HEK293 (cell line): ENCODE results near the gene ANAPC16.

Experiments
- CTCF ChIA-PET: fragments of 350-600 bp; formaldehyde crosslinking; extraction: SDS; loops from one replicate; lab custom pipeline; 2021; ENCODE audit warnings: antibody characterized with exemption; lab: Yijun Ruan, JAX
- POLR2A ChIA-PET: fragments of 300-600 bp; formaldehyde crosslinking; extraction: SDS; loops from one replicate; lab custom pipeline; 2020; ENCODE audit warnings: antibody characterized with exemption, inconsistent platforms; lab: Yijun Ruan, JAX
- H3K27ac ChIP-seq: fragments of 200-500 bp; sonication (Bioruptor generic); 2 replicates; pipeline ENCODE4 v1.5.1; 2014; ENCODE audit warnings: low read depth, low read length, control low read depth, inconsistent platforms; ENCODE audit errors: extremely low read depth
- H3K36me3 ChIP-seq, 2 experiments: fragments of 200-500 bp in 1 of 2; sonication (Bioruptor generic) in 1 of 2; 1 replicate in 1 of 2; 2 replicates in 1 of 2; pipeline ENCODE4 v1.5.1; 2014 to 2017; ENCODE audit warnings: inconsistent platforms in 2 of 2, low read length in 2 of 2; ENCODE audit not compliant: control insufficient read depth in 2 of 2, insufficient read depth in 1 of 2
- H3K4me1 ChIP-seq: fragments of 200-500 bp; sonication (Bioruptor generic); 2 replicates; pipeline ENCODE4 v1.5.1; 2014; ENCODE audit warnings: mild to moderate bottlenecking, low read length, inconsistent platforms; ENCODE audit not compliant: control insufficient read depth, insufficient read depth
- H3K4me3 ChIP-seq: 2 replicates; pipeline ENCODE4 v1.5.1; 2011; ENCODE audit warnings: low read depth, mild to moderate bottlenecking, control low read depth, low read length, moderate library complexity
- H3K9me3 ChIP-seq: fragments of 200-500 bp; sonication (Bioruptor generic); 2 replicates; pipeline ENCODE4 v1.5.1; 2014; ENCODE audit warnings: low read depth, low read length, inconsistent platforms; ENCODE audit not compliant: control insufficient read depth, insufficient read depth
- IKZF3 ChIP-seq: fragments of 450-650 bp; IDR thresholded peaks from 2 replicates; pipeline ENCODE4 v1.5.0; 2018; ENCODE audit warnings: missing biosample characterization, mild to moderate bottlenecking, missing genetic modification characterization, moderate library complexity
- KLF8 ChIP-seq: fragments of 450-650 bp; formaldehyde crosslinking; IDR thresholded peaks from 2 replicates; pipeline ENCODE4 v1.5.1; 2016; ENCODE audit warnings: missing biosample characterization, missing genetic modification characterization
- OSR2 ChIP-seq: fragments of 450-650 bp; formaldehyde crosslinking; IDR thresholded peaks from 2 replicates; pipeline ENCODE4 v1.5.1; 2016; ENCODE audit warnings: missing biosample characterization, missing genetic modification characterization
- ZBTB21 ChIP-seq: fragments of 450-650 bp; formaldehyde crosslinking; IDR thresholded peaks from 2 replicates; pipeline ENCODE4 v1.5.1; 2017; ENCODE audit warnings: missing biosample characterization, missing genetic modification characterization
- ZNF248 ChIP-seq: fragments of 450-650 bp; formaldehyde crosslinking; IDR thresholded peaks from 2 replicates; pipeline ENCODE4 v1.5.1; 2017; ENCODE audit warnings: missing biosample characterization, missing genetic modification characterization
- ZNF514 ChIP-seq: fragments of 450-650 bp; formaldehyde crosslinking; IDR thresholded peaks from 2 replicates; pipeline ENCODE4 v1.5.1; 2016; ENCODE audit warnings: missing biosample characterization, missing genetic modification characterization
- ZNF521 ChIP-seq: fragments of 450-650 bp; formaldehyde crosslinking; IDR thresholded peaks from 2 replicates; pipeline ENCODE4 v1.5.1; 2017; ENCODE audit warnings: missing biosample characterization, mild to moderate bottlenecking, missing genetic modification characterization
- ZNF600 ChIP-seq: fragments of 450-650 bp; formaldehyde crosslinking; IDR thresholded peaks from 2 replicates; pipeline ENCODE4 v1.5.1; 2016; ENCODE audit warnings: missing biosample characterization, missing genetic modification characterization
- ZNF768 ChIP-seq: fragments of 450-650 bp; formaldehyde crosslinking; IDR thresholded peaks from 2 replicates; pipeline ENCODE4 v1.5.1; 2018; ENCODE audit warnings: missing biosample characterization, mild to moderate bottlenecking, missing genetic modification characterization
- ZSCAN23 ChIP-seq: fragments of 450-650 bp; formaldehyde crosslinking; IDR thresholded peaks from 2 replicates; pipeline ENCODE4 v1.5.1; 2016; ENCODE audit warnings: missing biosample characterization, missing genetic modification characterization
- ZXDB ChIP-seq: fragments of 450-650 bp; formaldehyde crosslinking; IDR thresholded peaks from 2 replicates; pipeline ENCODE4 v1.5.1; 2016; ENCODE audit warnings: missing biosample characterization, missing genetic modification characterization
- TF ChIP-seq, protein P1 (sequence below): fragments of 450-650 bp; formaldehyde crosslinking; IDR thresholded peaks from 2 replicates; pipeline ENCODE4 v1.5.1; 2016; ENCODE audit warnings: missing biosample characterization, missing genetic modification characterization

Gene ANAPC16

DNA sequence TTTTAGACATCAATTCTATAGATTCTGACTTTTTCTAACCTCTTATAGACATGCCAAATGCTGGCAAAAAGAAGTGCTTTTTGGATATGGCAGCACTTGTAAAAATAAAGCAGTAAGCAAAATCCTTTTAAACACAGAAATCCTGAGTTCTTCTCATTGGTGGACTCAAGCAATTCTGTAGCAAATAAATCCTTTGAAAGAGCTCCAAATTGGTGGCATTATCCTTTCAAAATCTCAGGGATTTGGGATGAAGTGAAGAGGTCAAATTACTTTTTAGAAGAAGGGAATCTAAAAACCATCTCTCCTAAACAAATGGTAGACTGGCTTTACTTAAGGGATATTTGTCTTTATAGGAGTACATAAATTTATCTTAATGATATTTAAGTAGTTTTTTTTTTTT is 17.8 kb downstream of the ANAPC16 start:
- no peak overlapping the region for H3K27ac ChIP-seq
- POLR2A ChIA-PET: interaction anchor here (0.7 kb wide), 1 partner anchor 43 kb away, joined by 3 read pairs; no protein-coding TSS in a partner anchor
- no peak overlapping the region for H3K4me3 ChIP-seq
- CTCF ChIA-PET: interaction anchor here (0.7 kb wide), 1 partner anchor 134 kb away, joined by 3 read pairs; no protein-coding TSS in a partner anchor
- no peak for TF ChIP-seq ZNF514 (tag by site-specific recombination)
- 0 out of 2 replicates have a peak, but pooled peaks have one; percentile 19 for TF ChIP-seq IKZF3 (tag by site-specific recombination)
- peaks cover 17% of the 10 kb centered on the region for H3K4me1 ChIP-seq
- no peaks in the 10 kb centered on the region for H3K9me3 ChIP-seq
- peaks cover 22 to 40% of the 10 kb centered on the region in 2 experiments for H3K36me3 ChIP-seq

DNA sequence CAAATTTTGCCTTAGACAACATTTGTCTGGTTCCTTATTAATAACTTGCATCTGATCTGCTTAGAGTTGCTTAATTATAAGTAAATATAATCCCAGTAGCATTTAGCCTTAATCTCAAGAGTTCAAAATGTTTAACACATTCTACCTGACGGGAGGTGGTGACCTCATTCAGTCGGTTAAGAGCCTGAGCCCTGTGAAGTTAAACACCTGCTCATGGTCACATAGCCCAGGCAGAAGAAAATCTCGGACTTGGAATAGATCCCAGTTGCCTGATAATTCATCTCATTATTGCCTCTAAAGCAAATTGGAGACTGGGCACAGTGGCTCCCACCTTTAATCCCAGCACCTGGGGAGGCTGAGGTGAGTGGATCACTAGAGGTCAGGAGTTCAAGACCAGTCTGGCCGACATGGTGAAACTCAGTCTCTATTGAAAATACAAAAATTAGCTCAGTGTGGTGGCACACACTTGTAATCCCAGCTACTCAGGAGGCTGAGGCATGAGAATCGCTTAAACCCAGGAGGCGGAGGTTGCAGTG is 18.8 kb downstream of the ANAPC16 start:
- ChIA-PET CTCF (interaction anchor here (0.6 kb wide), 1 partner anchor 49 kb away, joined by 3 read pairs; no protein-coding TSS in a partner anchor), POLR2A (interaction anchor here (1.5 kb wide), 1 partner anchor 38 kb away, joined by 7 read pairs; no protein-coding TSS in a partner anchor)
- no peak overlapping the region for H3K4me3 ChIP-seq
- no peaks in the 10 kb centered on the region for H3K9me3 ChIP-seq
- peaks cover 7% of the 10 kb centered on the region for H3K4me1 ChIP-seq
- TF ChIP-seq ZBTB21 (tag by site-specific recombination) (no peak), OSR2 (tag by site-specific recombination) (peak; percentile 16; the same call in 1 of the 2 replicates)
- H3K36me3 ChIP-seq: peaks cover 22 to 40% of the 10 kb centered on the region in 2 experiments
- no peak overlapping the region for H3K27ac ChIP-seq

DNA sequence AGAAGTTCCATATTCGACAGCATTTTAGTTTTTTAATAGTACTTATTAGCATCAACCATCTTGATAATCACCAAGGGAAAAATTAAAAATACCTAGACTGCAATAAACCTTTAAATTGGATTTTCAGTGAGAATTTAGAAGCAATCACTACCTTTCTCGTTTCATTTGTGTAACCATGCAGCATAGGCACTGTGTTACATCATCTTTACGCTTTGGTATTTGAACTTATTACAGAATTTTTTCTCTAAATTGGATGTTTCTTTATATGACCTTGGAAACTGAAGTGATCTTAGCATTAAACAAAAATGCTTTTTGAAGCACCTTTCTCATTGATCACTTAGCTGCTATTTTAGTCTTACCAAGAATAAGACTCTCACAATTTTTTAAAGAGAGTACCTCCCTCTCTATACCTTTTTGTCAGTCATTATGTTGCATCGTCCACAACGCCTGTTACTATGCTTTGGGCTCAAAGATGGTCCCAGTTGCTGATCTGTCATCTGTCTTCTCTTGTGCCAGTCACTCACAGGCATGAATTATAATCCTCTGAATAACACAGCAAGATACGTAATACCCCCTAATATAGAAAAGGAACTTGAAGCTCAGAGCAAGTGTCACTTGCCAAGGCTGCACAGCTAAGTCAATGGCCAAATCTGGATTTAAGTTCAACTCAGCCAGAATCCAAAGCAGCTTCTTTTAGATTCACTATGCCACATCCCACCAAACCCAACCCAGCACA is 19.9 kb downstream of the ANAPC16 start:
- Histone ChIP-seq H3K4me1 (no peaks in the 10 kb centered on the region), H3K27ac (no peak overlapping the region), H3K36me3 (peaks cover 22 to 38% of the 10 kb centered on the region in 2 experiments), H3K4me3 (no peak overlapping the region), H3K9me3 (no peaks in the 10 kb centered on the region)
- no peak for TF ChIP-seq ZNF768
- no peak for TF ChIP-seq ZNF248 (tag by site-specific recombination)
- TF ChIP-seq KLF8: no peak
- no peak for TF ChIP-seq ZSCAN23 (tag by site-specific recombination)
- ChIA-PET CTCF (interaction anchor here (0.7 to 1.2 kb wide), 4 partner anchors 25 to 104 kb away, joined by 3 to 6 read pairs (median 4); no protein-coding TSS in a partner anchor), POLR2A (interaction anchor here (0.8 to 6.6 kb wide), 4 partner anchors 13 to 96 kb away, joined by 3 to 36 read pairs (median 6); partner anchors contain the start of gene DDIT4)

DNA sequence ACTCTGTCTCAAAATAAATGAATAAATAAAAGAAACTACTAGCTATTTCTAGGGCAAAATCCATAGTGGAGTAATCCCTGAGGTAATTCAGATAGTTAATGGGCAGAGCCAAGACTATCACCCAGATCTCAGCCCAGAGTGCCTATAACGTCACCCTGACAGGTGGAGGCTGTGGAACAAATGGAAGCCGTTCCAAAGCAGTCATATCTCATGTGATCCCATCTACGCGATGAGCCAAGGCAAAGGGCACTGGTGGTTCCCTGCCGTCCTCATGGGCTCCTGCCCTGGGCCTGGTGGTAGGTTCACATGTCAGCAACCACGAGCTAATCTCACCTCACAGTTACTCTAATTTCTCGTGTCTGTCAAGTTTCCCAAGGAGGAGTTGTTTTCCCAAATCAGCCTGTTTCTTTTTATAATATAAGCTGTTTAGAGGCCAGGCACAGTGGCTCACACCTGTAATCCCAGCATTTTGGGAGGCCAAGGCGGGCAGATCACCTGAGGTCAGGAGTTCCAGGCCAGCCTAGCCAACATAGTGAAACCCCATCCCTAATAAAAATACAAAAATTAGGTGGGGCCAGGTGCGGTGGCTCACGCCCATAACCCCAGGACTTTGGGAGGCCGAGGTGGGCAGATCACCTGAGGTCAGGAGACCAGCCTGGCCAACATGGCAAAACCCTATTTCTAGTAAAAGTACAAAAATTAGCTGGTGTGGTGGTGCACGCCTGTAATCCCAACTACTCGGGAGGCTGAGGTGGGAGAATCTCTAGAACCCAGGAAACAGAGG is 22.8 kb downstream of the ANAPC16 start:
- Histone ChIP-seq H3K4me3 (no peak overlapping the region), H3K4me1 (peaks cover 2% of the 10 kb centered on the region; the same call in 1 of the 2 replicates), H3K36me3 (peaks cover 14 to 22% of the 10 kb centered on the region in 2 experiments; a peak in 2 of 3 replicates), H3K9me3 (no peaks in the 10 kb centered on the region), H3K27ac (no peak overlapping the region)
- ChIA-PET CTCF (interaction anchor here (0.7 to 1.5 kb wide), 3 partner anchors 9 to 99 kb away, joined by 3 to 4 read pairs (median 4); no protein-coding TSS in a partner anchor), POLR2A (interaction anchor here (1.4 to 6.6 kb wide), 2 partner anchors 35 to 93 kb away, joined by 5 to 36 read pairs; partner anchors contain the start of gene DDIT4)
- TF ChIP-seq ZXDB (tag by site-specific recombination): no peak
- TF ChIP-seq ZNF600 (tag by site-specific recombination): 0 out of 2 replicates have a peak, but pooled peaks have one; percentile 17
- TF ChIP-seq, protein P1, sequence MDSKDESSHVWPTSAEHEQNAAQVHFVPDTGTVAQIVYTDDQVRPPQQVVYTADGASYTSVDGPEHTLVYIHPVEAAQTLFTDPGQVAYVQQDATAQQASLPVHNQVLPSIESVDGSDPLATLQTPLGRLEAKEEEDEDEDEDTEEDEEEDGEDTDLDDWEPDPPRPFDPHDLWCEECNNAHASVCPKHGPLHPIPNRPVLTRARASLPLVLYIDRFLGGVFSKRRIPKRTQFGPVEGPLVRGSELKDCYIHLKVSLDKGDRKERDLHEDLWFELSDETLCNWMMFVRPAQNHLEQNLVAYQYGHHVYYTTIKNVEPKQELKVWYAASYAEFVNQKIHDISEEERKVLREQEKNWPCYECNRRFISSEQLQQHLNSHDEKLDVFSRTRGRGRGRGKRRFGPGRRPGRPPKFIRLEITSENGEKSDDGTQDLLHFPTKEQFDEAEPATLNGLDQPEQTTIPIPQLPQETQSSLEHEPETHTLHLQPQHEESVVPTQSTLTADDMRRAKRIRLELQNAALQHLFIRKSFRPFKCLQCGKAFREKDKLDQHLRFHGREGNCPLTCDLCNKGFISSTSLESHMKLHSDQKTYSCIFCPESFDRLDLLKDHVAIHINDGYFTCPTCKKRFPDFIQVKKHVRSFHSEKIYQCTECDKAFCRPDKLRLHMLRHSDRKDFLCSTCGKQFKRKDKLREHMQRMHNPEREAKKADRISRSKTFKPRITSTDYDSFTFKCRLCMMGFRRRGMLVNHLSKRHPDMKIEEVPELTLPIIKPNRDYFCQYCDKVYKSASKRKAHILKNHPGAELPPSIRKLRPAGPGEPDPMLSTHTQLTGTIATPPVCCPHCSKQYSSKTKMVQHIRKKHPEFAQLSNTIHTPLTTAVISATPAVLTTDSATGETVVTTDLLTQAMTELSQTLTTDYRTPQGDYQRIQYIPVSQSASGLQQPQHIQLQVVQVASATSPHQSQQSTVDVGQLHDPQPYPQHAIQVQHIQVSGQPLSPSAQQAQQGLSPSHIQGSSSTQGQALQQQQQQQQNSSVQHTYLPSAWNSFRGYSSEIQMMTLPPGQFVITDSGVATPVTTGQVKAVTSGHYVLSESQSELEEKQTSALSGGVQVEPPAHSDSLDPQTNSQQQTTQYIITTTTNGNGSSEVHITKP (tag by site-specific recombination): 0 out of 2 replicates have a peak, but pooled peaks have one; percentile 15
- no peak for TF ChIP-seq ZNF521 (tag by site-specific recombination)
